ENCODE results near the gene CAPZA2. TPM values are rescaled to one million over a fixed set of nuclear protein-coding genes. Genes with fewer than 3 reads are reported as not detected.

The CAPZA2 gene
- polyA plus RNA-seq, 3 donors, result 67.0 to 807 (median 672) TPM

- Mint-ChIP-seq H3K27ac (no peak overlapping the region), H3K9me3 (peaks cover 0 to 6% (median 5%) of the 10 kb centered on the region in 7 donors), H3K27me3 (ENCODE audit: low read depth in 3 of 3) (peaks cover 0 to 6% (median 1%) of the 10 kb centered on the region in 3 donors), H3K4me1 (peaks cover 11% of the 10 kb centered on the region), H3K4me3 (no peak overlapping the region), H3K36me3 (no peaks in the 10 kb centered on the region)
- no peak for TF ChIP-seq CTCF (IDR thresholded peaks at IDR 0.05)
- Histone ChIP-seq H4K20me1 (ENCODE audit: insufficient read depth, low read length) (no peaks in the 10 kb centered on the region), H3K9ac (ENCODE audit: insufficient read depth, low read length, poor library complexity, severe bottlenecking) (no peak overlapping the region), H3K79me2 (ENCODE audit: insufficient read depth, low read length) (no peaks in the 10 kb centered on the region), H2AFZ (ENCODE audit: insufficient read depth, low read depth, low read length, poor library complexity, severe bottlenecking) (no peak overlapping the region), H3K4me2 (replicated peaks; ENCODE audit: extremely low read depth, low read length, poor library complexity, severe bottlenecking) (no peak overlapping the region), H3K4me1 (ENCODE audit: control insufficient read depth in 1 of 2, insufficient read depth in 2 of 2, low read length in 2 of 2) (peaks cover 0 to 9% of the 10 kb centered on the region in 2 donors), H3K27me3 (ENCODE audit: control insufficient read depth in 2 of 2, insufficient read depth in 2 of 2, low read length in 2 of 2) (no peaks in the 10 kb centered on the region), H3K27ac (ENCODE audit: low read depth in 1 of 2, low read length in 2 of 2) (no peak overlapping the region), H3K36me3 (replicated peaks in 1 of 2; ENCODE audit: control insufficient read depth in 1 of 2, insufficient read depth in 2 of 2, low read length in 2 of 2) (no peaks in the 10 kb centered on the region), H3K9me3 (replicated peaks in 1 of 2; ENCODE audit: control insufficient read depth in 1 of 2, insufficient read depth in 1 of 2, low read length in 2 of 2) (no peaks in the 10 kb centered on the region), H3K4me3 (replicated peaks in 1 of 3; ENCODE audit: low read depth in 2 of 3, low read length in 3 of 3) (no peak overlapping the region)
- intact Hi-C loops (cut with micrococcal nuclease), result no loop called here
- no peak for DNase-seq
These were observed 37.9 kb upstream of the CAPZA2 start for GRCh38 chr7:116824449-116824848.

- Mint-ChIP-seq H3K27ac (no peak overlapping the region), H3K27me3 (ENCODE audit: low read depth in 3 of 3) (peaks cover 0 to 7% (median 1%) of the 10 kb centered on the region in 3 donors), H3K36me3 (no peaks in the 10 kb centered on the region), H3K4me1 (peaks cover 9% of the 10 kb centered on the region), H3K9me3 (peaks cover 0 to 6% (median 5%) of the 10 kb centered on the region in 7 donors), H3K4me3 (no peak overlapping the region)
- Histone ChIP-seq H3K79me2 (ENCODE audit: insufficient read depth, low read length) (no peaks in the 10 kb centered on the region), H3K4me2 (replicated peaks; ENCODE audit: extremely low read depth, low read length, poor library complexity, severe bottlenecking) (no peak overlapping the region), H4K20me1 (ENCODE audit: insufficient read depth, low read length) (no peaks in the 10 kb centered on the region), H2AFZ (ENCODE audit: insufficient read depth, low read depth, low read length, poor library complexity, severe bottlenecking) (no peak overlapping the region), H3K9ac (ENCODE audit: insufficient read depth, low read length, poor library complexity, severe bottlenecking) (no peak overlapping the region), H3K4me1 (ENCODE audit: control insufficient read depth in 1 of 2, insufficient read depth in 2 of 2, low read length in 2 of 2) (peaks cover 0 to 9% of the 10 kb centered on the region in 2 donors), H3K36me3 (replicated peaks in 1 of 2; ENCODE audit: control insufficient read depth in 1 of 2, insufficient read depth in 2 of 2, low read length in 2 of 2) (no peaks in the 10 kb centered on the region), H3K27ac (ENCODE audit: low read depth in 1 of 2, low read length in 2 of 2) (no peak overlapping the region), H3K4me3 (replicated peaks in 1 of 3; ENCODE audit: low read depth in 2 of 3, low read length in 3 of 3) (no peak overlapping the region), H3K9me3 (replicated peaks in 1 of 2; ENCODE audit: control insufficient read depth in 1 of 2, insufficient read depth in 1 of 2, low read length in 2 of 2) (no peaks in the 10 kb centered on the region), H3K27me3 (ENCODE audit: control insufficient read depth in 2 of 2, insufficient read depth in 2 of 2, low read length in 2 of 2) (no peaks in the 10 kb centered on the region)
- WGBS (ENCODE audit: insufficient coverage), result no CpG with 5 or more reads among the region's 4 CpGs
- intact Hi-C loops (cut with micrococcal nuclease), result no loop called here
- TF ChIP-seq CTCF (IDR thresholded peaks at IDR 0.05), result no peak
- no peak for DNase-seq
These were observed 34.1 kb upstream of the CAPZA2 start for GRCh38 chr7:116828281-116828680.
